Ovary (tissue), 3 donors: ENCODE measurements around the gene SLC9A9.

Experiments used
- CTCF ChIP-seq, 3 donors: fragments of 450-650 bp in 2 of 3; fragments of 200-600 bp in 1 of 3; IDR thresholded peaks; one replicate each; pipeline versions ENCODE4 v1.5.1 to v1.8.0; 2016 to 2022; ENCODE audit warnings: antibody characterized with exemption in 3 of 3, mild to moderate bottlenecking in 1 of 3
- EP300 ChIP-seq: sonication (generic); formaldehyde crosslinking; IDR thresholded peaks from one replicate; pipeline ENCODE4 v1.6.1; 2017; ENCODE audit warnings: antibody characterized with exemption
- POLR2A ChIP-seq: fragments of 450-650 bp; IDR thresholded peaks from one replicate; pipeline ENCODE4 v1.6.1; 2017; ENCODE audit warnings: antibody characterized with exemption, mild to moderate bottlenecking, moderate library complexity
- donor health status: DM: no; HTN: no; CAD: no.

DNA sequence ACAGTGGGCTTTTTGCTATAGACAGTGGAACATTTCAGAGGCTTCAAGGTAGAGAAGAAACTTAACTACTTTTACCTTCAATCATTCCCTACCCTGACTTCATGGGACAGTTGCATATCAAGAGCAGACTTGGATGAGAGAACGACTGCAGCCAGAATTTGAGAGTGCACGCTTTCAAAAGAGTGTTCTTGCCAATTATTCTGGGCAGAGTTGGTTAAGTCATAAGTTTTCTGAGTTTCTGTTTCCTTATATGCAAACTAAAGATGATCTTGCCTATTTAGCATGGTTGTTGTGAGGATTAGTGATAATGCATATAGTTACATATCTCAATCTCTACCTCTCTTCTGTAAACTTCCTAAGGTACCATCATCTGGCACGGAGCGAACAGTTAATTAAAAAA is 7.6 kb downstream of the SLC9A9 start:
- TF ChIP-seq CTCF (IDR thresholded peaks at IDR 0.05) (no peak), EP300 (no peak), POLR2A (no peak)
